Germinal center (tissue), 1 donor: ENCODE results near the gene SCUBE3.

ENCODE experiments used
- DNase-seq: peaks from one replicate; pipeline ENCODE4 v3.0.0; 2012; ENCODE audit warnings: mixed read lengths, low spot score

SCUBE3 gene

GRCh38 chr6:35240838-35241801 is 27.4 kb downstream of the SCUBE3 start:
- DNase-seq, result peak; percentile 83

DNA sequence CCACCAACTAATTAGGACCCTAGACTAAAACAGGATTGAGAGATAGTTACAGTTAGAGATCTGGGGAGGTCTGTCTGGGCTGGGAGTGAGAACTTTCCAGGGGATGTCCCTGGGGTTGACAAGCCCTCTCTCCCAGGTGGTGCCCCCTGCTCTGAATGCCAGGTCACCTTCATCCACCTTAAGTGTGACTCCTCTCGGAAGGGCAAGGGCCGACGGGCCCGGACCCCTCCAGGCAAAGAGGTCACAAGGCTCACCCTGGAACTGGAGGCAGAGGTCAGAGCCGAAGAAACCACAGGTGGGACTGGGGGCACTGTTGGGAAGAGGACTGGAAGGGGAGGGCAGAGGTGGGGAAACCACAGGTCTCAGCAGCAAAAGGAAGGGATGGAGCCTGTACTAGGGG is 28.7 kb downstream of the SCUBE3 start:
- no peak for DNase-seq

GRCh38 chr6:35242906-35243305 is 29.1 kb downstream of the SCUBE3 start:
- DNase-seq, result no peak

DNA sequence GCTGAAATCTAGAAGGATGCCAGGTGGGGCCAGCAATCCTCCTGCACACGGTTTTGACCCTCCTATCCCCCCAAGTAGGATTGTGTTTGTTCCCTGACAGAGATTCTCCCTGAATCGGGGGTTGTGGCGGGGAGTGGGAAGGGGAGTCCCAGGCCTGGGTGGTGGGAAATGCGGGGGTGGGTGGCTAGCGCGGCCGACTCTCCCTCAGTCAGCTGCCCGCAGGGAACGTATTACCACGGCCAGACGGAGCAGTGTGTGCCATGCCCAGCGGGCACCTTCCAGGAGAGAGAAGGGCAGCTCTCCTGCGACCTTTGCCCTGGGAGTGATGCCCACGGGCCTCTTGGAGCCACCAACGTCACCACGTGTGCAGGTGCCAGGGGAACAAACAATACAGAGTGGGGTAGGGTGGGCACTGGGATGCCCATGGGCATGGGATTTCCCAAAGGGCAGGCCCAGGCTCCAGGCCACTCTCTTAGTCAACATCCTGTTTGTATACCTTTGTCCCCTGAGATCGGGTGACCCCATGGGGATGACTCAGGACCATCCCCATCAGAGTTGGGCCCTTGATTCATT is 29.7 kb downstream of the SCUBE3 start:
- DNase-seq, result no peak

DNA sequence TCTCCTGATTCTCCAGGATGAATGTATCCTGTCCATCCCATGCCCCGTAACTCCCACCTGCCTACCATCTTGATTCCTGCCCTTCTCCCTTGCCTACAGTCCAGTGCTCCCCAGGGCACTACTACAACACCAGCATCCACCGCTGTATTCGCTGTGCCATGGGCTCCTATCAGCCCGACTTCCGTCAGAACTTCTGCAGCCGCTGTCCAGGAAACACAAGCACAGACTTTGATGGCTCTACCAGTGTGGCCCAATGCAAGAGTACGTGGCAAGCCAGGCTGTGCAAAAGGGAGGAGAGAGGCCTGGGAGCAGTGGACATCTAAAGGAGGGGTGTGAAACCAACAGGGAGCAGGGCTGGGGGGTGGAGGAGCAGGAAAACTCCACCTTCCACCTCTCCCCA is 30.8 kb downstream of the SCUBE3 start:
- no peak for DNase-seq

DNA sequence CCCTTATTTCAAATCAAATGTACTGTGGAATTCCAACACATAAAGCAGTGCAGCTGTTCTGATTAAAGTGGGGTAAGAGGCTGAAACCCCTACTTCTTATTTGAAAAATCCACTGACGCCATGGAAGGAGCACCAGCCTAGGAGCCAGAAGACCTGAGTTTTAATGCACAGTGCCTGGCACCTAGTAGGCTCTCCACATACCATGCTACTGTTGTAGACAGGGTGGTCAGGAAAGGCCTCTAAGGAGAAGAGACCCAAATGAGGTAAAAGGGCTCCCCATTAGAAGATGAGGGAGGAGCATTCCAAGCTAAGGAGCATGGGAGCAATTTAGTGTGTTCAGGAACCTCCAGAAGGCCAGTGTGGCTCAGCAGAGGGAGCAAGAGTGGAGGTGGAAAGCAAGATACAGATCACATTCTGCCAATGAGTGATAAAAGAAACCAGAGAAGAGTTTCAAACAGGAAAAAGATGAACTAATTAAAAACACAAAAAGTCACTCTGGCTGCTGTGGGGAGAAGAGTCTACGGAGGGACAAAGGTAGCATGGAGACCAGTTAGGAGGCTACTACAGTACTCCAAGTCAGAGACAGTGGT is 34.0 kb downstream of the SCUBE3 start:
- no peak for DNase-seq

GRCh38 chr6:35248300-35248699 is 34.5 kb downstream of the SCUBE3 start:
- no peak for DNase-seq

DNA sequence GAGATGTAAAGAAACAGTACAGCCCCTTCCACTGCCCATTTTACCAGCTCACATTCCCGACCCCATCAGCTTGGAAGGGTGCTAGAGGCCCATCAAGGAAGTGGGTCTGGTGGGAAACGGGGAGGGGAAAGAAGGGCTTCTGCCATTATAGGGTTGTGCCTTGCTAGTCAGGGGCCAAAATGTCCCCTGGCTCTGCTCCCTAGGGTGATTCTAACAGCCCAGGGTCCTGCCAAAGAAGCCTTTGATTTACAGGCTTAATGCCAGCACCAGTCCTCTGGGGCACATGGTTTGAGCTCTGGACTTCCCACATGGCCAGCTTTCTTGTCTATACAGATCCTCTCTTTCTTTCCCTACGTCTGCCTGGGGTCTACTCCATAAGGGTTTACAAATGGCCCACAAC is 35.2 kb downstream of the SCUBE3 start:
- no peak for DNase-seq

- no peak for DNase-seq
These were observed 38.2 kb downstream of the SCUBE3 start for GRCh38 chr6:35251949-35252348.

DNA sequence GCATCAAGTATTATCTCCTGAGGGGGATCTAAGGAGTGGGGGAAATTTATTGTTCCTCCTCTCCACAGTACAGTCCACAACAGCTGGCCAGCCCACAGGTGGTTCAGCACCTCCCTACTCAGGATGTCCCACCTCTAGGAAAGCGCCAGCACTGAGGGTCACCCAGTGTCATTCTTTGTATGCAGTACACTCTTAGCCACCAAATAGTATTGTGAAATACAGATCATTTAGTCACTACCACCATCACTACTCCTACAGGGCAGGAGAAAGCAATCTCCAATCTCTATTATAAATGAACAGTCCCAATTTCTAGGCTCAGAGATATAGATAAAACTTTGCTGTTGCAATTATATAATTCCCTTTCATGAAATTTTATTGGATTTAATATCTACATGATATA is 39.5 kb downstream of the SCUBE3 start:
- no peak for DNase-seq

DNA sequence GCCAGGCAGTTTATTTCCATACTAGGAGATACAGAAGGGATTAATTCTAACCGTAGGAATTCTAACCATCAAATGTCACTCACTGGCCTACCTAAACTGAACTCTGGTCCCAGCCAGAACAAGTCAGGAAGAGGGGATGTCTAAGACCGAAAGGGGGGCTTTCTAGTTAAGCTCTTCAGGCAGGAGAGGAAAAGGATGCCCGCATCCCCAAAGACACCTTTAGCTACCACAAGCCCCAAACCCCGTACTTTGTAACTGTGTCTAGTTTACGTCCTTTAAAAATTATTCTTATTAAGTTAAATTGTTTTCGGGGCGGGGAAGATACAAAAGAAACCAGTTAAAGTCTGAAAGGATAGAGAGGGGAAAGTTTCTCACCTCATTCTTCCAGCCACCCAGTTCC is 44.6 kb downstream of the SCUBE3 start:
- DNase-seq, result no peak

- DNase-seq, result peak; percentile 75
These were observed 45.1 kb downstream of the SCUBE3 start for GRCh38 chr6:35258858-35259193.

DNA sequence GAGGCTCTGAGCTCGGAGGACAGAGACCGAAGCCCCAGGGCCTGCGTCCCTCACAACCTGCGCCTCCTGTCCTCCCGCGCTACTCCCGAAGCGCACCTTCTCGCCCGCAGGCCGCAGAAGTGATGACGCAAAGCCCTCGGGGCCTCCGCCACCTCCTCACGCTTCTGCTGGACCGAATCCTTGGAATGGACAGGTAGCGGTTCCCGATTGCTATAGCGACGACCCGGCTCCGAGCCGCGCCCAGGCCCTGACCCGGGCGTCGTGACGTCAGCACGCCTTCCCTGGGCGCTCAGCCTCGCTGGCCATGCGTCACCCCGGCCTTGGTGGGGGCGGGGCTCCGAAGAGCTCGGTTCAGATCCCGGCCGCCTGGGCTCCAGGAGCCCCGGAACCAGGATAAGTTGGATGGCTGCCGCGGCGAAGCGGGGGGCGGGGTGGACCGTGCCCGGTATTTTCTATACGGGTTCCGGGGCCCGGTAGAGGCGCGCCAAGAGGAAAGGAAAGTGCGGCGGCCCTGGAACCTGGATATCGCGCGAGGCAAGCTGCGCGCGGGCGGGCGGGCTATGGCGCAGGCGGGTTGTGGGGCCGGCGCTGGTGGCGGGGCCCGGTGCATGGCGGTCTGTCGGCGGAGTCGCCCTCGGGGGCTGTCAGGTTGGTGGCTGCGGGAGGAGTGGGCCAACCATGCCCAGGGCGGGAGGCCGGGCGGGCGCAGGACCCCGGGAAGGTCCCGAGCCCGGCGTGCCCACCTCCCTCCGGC is 45.6 kb downstream of the SCUBE3 start, which contains the start of gene ZNF76:
TSS of gene ZNF76 (plus strand) at position 542 of the 754 bp plus-strand sequence. CDS start 21,417 bp downstream, outside the sequence.
- DNase-seq, result peak; percentile 94

DNA sequence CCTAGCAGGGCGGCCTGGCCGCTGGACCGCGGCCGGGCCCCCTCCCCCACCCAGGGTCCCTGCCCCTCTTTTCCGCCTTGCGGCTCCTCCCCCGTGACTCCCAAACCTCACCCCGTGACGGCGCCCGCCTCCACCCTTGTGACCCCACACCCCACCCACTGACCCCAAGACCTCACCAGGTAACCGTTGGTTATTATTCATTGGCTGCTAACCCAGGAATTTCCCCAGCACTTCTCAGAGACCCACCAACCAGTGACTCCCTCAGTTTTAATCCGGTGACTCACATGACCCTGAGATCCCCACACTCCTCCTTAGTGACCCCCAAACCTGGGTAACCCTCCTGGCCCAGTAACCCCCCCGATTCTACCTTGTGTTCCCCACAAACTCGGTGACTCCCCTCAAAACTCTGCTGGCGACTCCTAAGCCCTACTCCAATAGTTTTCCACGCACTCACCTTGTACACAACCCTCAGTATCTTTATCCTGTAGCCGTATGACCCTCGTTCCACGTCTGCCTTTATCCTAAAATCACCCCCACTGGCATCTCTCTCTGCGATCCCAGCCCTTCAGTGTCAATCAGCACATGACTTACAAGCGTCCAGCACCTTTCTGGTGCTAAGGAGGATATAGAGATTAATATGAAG is 46.3 kb downstream of the SCUBE3 start:
- peak; percentile 77 for DNase-seq

- DNase-seq, result no peak
These were observed 47.1 kb downstream of the SCUBE3 start for GRCh38 chr6:35260591-35261570.

DNA sequence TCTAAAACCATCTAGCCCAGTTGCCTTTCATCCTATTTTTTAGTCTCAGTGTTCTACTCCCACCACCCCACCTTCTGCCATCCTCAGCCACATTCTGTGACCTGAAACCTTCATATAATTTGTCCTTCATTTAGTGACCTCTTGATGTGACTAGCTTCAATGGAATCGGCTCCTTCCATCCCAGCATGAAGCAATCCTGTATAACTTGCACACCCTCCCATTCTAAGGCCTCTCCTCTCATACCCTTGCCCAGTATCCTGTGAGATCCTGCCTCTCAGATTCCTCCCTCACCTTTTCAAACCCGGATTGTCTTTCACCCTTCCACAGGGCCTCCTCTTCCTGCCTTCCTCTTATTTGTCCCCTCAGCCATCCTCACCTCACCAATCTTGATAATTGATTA is 48.8 kb downstream of the SCUBE3 start:
- DNase-seq, result no peak

- DNase-seq, result no peak
These were observed 51.0 kb downstream of the SCUBE3 start for GRCh38 chr6:35264550-35265274.

- DNase-seq, result no peak
These were observed 51.8 kb downstream of the SCUBE3 start for GRCh38 chr6:35265523-35265922.

GRCh38 chr6:35267446-35267845 is 53.7 kb downstream of the SCUBE3 start:
- DNase-seq, result no peak

- DNase-seq, result no peak
These were observed 54.1 kb downstream of the SCUBE3 start for GRCh38 chr6:35267897-35268296.
